ENCODE results near the gene TST.

- TF ChIP-seq POLR2A (IDR thresholded peaks at IDR 0.05) (no peak), CTCF (IDR thresholded peaks at IDR 0.05) (no peak), POLR2AphosphoS5 (IDR thresholded peaks at IDR 0.05) (no peak)
These were observed 37.9 kb downstream of the TST start for GRCh38 chr22:36981247-36981775.

Measured in prostate gland (tissue), 2 donors.